HG02852 (cell line): ENCODE measurements around the gene MDK.
A peak's percentile ranks its signal among the peaks of the same experiment; 100 is the strongest.

ENCODE experiments used
- ATAC-seq: cut with Tn5 transposase; IDR thresholded peaks from one replicate; pipeline ENCODE4 v1.9.1; 2021; ENCODE audit warnings: mild to moderate bottlenecking, moderate library complexity; ENCODE audit not compliant: unreplicated experiment

MDK gene

DNA sequence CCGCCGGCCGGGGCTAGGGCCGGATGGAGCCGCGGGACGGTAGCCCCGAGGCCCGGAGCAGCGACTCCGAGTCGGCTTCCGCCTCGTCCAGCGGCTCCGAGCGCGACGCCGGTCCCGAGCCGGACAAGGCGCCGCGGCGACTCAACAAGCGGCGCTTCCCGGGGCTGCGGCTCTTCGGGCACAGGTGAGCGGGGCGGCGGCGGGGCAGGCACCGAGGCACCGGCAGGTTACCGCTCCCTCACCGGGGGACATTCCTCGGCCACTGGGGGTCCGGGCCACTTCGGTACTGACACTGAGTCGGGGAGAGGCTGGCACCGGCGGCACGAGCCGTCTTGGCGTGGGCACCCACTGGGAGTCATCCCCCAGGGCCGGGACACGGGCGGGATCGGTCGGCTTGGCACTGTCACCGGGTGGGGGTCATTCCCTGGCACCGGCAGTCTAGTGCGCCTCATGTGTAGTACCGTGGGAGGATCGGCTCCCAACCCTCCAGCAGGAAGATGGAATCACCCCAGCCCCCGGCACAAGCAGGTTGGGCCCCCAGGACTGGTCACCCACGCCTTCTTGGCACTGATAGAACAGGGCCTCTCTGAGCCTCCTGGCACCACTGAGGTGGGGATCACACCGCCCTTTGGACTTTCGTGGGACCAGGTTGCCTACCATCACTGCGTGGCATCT is 33.7 kb upstream of the MDK start:
- peak; percentile 0 for ATAC-seq

DNA sequence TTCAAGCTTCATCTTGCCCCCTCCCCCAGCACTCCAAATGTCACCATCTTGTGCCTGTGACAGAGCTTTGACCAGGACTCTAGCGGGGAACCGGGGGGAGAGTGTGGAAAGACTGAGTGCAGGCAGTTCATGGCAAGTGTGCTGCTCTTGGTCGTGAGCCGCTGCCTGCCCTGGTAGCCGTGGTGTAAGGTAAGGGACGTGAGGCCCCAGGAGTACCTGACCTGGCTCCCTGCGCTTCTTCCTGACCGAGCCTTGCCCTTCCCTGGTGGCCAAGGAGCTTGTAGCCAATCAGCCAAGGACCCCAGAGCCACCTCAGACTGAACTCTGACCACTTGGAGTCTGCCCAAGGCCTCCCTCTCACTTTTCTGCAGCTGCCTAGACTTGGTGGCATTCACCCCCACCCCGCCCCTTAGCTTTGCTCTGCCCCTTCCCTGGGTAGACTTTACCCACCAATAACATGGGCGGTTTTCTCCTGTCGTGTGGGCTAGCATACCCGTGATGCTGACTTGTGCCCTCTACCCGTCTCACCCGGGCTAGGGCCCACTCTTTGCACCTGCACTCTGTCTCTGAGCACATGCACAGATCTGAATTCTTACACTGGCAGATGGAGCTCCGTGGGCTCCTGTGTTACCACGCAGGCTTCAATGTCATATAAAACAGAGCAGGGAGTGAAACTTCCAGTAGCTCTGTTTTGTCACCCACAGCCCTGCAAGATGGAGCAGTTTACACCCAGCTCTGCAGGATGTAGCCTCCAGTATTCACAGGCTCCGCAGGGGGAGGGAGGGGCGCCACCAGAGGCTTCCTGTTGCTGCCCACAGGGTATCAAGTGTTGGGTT is 32.7 kb upstream of the MDK start:
- no peak for ATAC-seq

DNA sequence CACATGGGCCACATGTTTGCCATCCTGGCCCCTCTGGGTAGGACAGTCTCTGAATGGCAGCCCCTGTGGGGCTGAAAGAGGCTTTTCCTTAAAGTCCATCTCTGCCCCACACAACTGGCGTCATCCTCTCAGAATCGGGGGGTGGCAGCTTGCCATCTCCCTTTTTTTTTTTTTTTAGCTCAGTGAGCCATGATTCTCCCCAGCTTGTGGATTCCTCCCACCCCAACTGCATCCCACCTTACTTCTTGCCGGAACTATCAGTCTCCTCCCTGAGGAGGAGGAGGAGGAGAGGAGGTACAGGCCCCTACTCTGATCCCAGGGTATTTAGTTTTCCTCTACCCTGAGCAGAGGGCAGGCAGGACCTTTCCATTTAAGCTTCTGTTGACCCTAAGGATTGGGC is 30.8 kb upstream of the MDK start:
- ATAC-seq, result no peak

DNA sequence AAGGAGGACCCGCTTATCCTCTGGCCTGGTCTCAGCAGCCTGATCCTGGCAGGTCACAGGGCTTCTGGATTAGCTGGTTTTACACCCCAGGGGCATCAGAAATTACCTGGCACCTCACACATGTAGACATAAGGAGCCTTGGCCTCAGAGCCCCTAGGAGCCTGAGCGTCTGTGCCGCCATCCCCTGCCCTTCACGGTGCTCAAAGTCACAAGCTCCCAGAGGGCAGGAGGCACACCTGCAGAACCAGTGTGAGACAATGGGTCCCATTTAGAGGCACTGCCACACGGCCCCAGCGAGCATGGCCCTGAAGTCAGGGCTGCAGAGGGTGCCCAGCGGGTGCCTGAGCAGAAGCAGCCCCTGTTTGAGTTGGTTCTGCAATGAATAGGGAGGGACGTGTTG is 30.3 kb upstream of the MDK start:
- ATAC-seq, result no peak

DNA sequence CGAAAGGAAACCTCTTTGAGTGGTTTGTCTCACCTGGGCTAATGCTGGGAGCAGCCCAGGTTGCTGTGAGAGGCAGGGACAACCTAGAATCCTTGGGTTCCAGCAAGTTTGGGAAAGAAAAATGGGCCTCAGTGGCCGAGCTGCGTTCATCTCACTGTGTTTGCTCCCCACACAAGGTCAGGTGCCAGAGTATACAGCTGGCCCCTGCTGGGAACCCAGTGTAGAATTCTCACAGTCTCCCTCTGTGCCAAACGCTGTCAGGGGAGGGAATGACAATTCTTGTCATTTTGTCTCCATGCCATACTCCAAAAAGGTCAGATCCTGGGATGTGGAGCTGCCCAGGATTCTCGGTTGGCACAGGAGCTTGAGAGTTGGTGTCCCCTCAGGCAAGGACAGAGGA is 29.9 kb upstream of the MDK start:
- ATAC-seq, result no peak

DNA sequence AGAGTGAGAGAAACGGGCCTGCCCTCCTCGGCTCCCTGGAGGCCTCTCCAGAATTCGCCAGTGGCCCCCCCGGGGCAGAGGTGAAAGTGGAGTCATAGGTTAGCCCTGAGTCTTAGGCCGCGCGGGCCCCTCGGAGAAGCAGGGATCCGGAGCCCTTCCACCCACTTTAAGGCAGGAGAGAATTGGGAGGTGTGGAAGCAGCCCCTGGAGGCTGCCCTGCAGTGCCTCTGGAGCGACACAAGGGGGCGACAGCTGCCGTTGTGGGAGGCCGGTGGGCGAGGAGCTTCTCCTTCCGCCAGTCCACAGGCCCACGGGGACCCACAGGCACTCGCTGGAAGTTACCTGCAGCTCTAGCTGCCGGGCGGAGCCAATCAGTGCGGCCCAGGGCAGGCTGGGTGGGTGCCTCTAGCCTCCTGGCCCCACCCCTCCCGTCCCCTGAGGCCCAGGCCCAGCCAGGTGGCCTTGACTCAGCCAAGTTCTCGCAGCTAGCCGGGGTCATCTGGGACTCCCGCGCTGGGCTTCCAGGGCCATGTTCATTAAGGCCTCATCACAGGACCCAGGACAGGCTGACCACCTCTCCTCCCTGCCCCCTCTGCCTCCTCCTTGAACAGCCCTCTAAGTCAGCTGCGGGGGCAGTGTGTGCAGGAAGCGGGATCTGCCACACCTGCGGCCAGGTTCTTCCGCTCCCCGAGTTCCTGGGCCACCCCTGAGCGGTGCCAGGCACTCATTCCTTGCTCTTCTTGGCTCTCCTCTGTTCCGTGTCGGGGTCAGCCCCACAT is 29.2 kb upstream of the MDK start:
- no peak for ATAC-seq

DNA sequence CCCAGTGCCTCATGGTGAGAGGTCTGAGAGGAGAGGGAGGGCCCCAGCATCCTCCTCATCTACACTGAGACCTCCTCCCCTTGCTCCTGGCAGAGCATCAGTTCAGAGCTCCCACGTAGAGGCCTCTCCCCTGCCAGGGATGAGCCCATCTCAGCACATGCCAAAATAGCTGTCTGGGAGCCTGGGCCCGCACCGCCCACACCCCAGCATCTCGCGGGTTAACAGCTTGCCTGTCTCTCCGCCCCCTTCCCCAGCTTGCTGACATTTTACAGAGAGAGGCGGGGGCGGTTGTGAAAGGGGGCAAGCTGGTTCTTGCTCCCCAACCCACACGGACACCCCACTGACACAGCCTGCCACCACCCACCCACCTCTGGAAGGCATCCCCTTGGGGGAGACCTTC is 27.8 kb upstream of the MDK start:
- ATAC-seq, result no peak

DNA sequence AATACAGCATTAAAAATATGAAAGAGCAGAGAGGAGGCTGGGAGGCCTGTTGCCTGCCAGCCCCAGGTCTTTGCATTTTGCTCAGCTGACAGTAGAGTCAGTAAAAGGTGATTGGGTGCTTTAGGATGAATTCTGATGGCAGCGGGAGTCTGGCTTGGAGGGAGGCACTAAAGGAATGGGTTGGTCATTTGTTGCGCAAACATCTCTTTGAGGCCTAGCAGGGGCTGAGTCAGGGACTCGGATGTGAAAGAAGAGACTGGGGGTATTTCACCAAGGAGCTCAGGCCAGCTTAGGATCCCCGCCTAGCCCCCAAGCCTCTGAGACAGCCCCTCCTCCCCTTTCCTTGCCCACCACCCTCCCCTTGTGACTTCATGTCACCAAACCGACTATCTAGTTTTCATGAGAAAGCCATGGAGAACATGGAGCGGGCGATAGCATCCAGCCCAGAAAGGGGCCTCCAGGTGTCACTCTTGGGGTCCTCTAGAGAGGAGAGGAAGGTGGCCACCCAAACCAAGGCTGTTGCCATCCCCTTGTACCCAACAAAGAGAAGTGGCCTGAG is 24.5 kb upstream of the MDK start:
- no peak for ATAC-seq

DNA sequence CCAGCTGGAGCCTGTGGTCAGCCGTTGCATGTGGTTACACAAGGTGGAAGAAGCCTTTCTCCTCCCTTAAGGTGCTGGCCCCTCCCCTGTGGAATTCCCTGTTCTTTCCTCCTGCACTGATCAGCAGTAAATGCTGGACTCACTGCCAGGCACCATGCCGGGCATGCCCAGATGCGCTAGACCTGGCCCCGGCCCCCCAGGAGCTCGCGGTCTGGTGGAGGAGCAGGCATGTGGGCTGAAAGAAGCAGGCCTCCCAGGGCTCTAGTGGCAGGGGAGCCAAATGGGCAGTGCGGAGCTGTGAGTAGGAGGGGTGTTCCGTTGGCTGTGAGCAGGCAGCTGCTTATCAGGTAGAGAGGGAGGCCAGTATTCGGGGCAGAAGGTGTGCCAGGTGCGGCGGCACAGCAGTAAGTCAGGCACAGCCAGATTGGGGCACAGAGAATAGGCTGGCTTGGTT is 24.0 kb upstream of the MDK start:
- ATAC-seq, result no peak

DNA sequence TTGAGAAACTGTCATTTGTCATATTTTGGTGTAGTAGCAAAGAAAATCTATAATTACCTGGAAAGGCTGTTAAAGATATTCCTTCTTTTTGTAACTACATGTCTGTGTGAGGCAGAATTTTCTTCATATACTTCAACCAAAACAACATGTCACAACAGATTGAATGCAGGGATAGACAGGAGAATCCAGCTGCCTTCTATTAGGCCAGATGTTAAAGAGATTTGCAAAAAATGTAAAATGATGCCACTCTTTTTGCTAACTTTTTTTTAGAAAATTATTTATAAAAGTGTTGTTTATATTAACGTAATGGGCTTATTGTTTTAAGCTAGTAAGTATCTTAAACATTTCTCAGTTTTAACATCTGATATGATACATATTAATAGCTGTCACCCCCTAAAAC is 21.5 kb upstream of the MDK start:
- no peak for ATAC-seq

DNA sequence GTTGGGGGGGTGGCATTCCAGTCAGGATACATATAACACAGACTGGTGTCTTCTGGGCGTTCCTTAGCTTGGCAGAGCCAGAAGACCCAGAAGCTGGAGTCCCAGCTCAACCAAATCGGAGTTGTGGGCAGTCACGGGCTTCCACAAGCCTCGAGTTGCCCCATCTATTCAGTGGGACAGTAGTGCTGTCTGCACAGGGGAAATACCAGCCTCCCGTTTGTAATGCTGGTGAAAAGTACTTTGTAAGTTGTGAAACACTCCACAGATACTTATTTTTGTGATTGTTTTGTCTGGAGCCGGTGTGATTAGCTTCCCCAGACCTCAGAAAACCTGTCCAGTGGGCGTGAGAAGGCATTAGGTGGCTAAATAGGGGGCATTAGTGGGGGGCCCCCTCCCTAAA is 20.6 kb upstream of the MDK start:
- ATAC-seq, result peak; percentile 36

DNA sequence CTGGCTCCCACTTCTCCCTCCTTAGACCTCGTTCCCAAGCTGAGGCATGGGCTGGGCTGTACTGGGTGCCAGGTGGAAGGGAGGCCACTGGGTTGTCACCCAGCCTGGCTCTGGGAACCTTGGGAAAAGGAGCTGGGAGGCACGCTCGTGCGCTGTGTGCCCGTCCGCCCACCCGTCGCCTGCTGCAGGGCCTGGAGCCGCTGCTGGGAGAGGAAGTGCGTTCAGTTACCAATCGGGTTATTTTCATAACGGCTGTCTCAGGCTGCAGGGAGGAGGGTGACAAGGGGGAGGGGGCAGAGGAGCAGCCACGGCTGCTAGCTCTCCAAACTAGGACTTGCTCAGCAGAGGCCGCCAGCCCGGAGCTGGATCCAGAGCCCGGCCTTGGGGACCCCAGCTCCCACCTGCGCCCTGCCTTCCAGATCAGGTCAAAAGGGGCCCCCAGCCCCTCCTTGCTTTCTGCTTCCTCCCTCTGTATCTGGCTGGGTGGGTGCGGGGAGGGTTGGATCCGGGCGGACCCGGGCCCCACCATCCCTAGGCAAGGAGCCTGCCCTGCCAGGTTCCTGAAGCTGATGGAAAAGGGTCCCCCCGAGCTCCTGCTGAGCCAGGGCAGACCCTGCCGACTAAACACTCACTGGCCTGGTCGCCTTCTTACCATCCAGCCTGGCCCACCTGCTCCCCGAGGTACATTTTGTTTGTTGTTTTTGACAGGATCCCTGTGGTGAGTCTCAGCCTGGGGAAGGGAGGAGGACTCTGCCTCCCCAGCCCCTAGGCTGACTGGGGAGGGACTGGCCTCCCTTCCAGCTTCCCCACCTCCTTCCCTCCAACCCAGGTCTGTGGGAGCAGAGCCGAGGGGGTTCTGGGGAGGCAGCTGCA is 19.9 kb upstream of the MDK start:
- peak; percentile 92 for ATAC-seq

DNA sequence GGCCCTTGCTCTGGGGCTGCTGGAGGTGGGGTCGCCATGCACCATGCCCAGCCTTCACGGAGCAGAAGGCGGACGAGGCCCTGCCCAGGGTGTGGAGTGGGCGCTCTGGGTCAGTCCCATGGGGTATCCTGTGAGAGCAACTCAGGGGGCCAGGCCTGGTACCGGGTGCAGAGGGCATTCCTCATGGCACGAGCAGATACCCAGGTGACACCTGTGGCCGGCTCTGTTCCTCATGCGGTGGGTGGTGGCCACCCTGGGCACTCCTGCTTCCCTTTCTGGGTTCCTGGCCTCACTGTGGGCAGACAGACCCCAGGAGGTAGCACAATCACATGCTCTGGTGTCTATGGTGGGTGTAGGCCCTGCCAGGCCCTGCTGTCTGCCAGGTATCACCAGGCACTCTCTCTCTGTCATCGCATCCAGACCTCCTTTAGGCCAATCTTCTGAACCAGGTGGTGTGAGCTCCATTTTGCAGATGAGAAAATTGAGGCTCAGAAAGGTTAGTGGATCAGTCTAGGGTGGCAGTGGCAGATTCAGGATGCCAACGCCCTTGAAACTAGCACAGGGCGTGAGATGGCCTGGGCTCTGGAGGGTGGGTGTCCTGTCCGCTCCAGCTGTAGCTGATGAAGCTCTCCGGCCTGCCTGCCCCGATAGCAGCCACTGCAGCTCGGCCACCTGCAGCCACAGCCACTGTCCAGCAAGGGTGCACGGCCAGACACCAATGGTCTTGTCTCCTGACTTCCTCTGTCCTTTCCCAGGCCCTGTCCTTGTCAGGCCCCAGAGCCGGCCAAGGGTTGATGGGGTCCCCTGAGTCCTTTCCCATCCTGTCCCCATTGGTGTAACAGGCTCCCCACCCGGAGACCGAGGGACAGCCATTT is 19.1 kb upstream of the MDK start:
- no peak for ATAC-seq

DNA sequence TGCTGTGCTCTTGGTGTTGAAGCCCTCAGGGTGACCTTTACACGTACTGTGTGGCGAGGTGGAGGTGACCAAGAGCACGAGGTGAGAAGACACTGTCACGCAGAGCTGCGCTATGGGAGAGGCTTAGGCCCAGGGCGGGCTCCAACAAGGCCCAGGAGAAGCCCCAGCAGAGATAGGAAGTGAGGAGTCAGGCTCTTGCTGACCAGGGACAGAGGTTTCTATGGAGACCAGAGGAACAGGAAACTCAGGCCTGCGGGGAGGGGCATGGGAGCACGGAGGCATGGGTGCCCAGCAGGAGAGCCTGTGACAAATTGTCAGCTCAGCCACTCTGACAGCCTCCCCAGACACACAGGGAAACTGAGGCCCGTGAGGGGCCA is 18.4 kb upstream of the MDK start:
- ATAC-seq, result no peak

DNA sequence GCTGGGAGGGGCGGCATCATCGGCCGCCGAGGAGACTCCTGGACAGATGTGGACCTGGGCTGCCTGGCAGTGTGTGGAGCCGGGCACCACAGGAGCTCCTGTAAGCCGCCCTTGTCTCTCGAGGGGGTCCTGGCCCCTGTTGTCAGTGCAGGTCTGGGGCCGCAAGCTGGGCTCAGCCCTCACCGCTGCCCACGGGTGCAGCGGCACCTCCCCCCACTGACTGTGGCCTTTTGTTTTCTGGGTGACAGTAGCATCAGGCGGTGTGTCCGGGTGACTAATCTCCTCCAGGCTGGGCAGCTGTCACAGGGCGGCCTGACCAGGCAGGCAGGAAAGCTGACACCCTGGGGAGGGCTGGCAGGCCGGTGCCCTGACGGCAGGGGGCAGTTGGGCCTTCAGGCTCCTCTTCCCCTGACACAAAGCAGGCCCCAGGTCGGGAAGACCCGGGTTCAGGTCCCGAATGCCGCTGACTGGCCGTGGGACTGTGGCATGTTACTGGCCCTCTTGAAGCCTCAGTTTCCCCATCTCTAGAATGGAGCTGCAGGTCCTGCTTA is 17.9 kb upstream of the MDK start:
- ATAC-seq, result no peak

DNA sequence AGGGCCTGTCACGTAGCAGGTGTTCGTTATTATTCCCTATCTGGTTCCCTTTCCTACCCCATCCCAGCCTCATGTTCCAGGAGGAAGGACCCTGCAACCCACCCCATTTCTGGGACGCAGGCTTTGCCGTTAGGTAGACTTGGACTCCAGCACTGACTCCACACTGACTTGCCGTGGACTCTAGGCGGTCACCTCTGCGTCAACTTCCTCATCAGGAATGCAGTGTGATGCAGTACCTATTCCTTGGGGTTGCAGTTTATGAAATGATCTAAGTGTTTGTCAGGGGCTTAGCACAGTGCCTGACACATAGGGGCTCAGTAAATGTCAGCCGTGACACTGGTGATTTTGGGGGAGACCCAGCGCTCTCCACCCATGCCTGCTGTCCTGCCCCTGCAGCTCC is 17.4 kb upstream of the MDK start:
- ATAC-seq, result no peak

DNA sequence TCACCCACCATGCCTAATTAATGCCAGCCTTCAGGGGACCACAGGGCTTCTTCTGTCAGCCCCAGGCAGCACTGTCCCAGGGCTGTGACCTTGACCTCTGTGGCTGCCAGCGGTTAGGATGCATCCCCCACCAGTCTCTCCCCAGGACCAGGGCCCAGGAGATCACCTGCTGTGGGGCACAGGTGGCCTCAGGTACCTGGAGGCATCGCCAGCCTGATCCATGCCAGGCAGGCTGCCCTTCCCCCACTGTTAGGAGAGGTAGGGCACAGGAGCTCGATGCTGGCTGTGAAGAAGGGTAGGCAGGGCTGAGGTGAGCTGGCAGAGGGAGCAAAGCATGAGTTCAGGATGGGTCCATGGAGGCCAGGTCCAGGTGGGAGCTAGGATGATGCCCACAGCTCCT is 16.7 kb upstream of the MDK start:
- ATAC-seq, result no peak

DNA sequence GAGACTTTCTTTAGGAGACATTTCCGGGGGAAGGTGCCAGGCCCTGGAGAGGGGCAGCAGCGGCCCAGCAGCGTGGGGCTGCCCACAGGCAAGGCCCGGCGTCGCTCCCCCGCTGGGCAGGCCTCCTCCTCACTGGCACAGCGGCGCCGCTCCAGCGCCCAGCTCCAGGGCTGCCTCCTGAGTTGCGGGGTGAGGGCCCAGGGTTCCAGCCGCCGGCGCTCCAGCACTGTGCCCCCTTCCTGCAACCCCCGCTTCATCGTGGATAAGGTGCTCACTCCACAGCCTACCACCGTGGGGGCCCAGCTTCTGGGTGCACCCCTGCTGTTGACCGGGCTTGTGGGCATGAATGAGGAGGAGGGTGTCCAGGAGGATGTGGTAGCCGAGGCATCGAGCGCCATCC is 15.2 kb upstream of the MDK start:
- ATAC-seq, result no peak

DNA sequence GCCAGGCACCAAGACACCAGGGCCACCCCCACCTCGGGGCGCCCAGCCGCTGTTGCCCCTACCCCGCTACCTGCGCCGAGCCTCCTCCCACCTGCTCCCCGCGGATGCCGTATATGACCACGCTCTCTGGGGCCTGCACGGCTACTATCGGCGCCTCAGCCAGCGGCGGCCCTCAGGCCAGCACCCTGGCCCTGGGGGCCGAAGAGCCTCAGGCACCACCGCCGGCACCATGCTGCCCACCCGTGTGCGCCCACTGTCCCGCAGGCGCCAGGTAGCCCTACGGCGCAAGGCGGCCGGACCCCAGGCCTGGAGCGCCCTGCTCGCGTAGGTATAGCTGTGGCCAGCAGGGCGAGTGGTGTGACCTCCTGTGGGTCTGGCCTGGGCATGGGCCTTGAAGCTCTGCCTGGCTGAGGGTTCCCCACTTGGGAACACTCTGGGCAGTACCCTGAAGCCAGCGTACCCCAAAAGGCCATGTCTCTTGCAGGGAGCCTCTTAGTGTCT is 14.8 kb upstream of the MDK start:
- ATAC-seq, result no peak
